Right atrium auricular region (tissue), 2 donors: ENCODE measurements around the gene MINDY1. TPM values are rescaled to one million over a fixed set of nuclear protein-coding genes. Genes with fewer than 3 reads are reported as not detected.
A peak's percentile ranks its signal among the peaks of the same experiment; 100 is the strongest.

Source experiments
- DNase-seq: peaks from one replicate; pipeline ENCODE4 v3.0.0-alpha.2; 2019; ENCODE audit warnings: low spot score
- H3K27ac ChIP-seq, 2 donors: fragments of 200-600 bp; sonication (generic); 1 replicate in 1 of 2; 2 replicates in 1 of 2; pipeline ENCODE4 v1.5.1; 2016 to 2019
- H3K27me3 ChIP-seq, 2 donors: fragments of 200-600 bp; sonication (generic); one replicate each; pipeline versions ENCODE4 v1.5.1 to v1.6.0; 2017 to 2019
- H3K36me3 ChIP-seq: fragments of 200-600 bp; sonication (generic); one replicate; pipeline ENCODE4 v1.5.1; 2016
- H3K4me1 ChIP-seq, 2 donors: fragments of 200-600 bp; sonication (generic); one replicate each; pipeline versions ENCODE4 v1.5.1 to v1.6.0; 2017 to 2019
- H3K4me3 ChIP-seq, 2 donors: fragments of 200-600 bp; sonication (generic); 1 replicate in 1 of 2; 2 replicates in 1 of 2; pipeline ENCODE4 v1.5.1; 2017 to 2019; ENCODE audit warnings: mild to moderate bottlenecking in 1 of 2, moderate library complexity in 1 of 2
- H3K9me3 ChIP-seq, 2 donors: fragments of 200-600 bp; sonication (generic); one replicate each; pipeline ENCODE4 v1.5.1; 2019
- CTCF ChIP-seq, 2 donors: fragments of 200-600 bp; sonication (generic); IDR thresholded peaks; one replicate each; pipeline ENCODE4 v1.5.1; 2019; ENCODE audit warnings: antibody characterized with exemption in 2 of 2
- total RNA-seq, 2 donors: library from RNA; depleted of rRNA; stranded (reverse); fragments of >200 nt; gene quantifications; one replicate each; pipeline ENCODE4 v1.1.0, GENCODE V29; 2016

MINDY1 gene
- 10 to 100 TPM; 62.2 to 72.3 TPM for total RNA-seq

GRCh38 chr1:151006327-151007052 lies at the start of gene MINDY1:
Gene MINDY1, minus strand, starts transcription at chr1:151006902. Its CDS starts 4,285 bp downstream, at chr1:151002617.
- no peaks in the 10 kb centered on the region for H3K27me3 ChIP-seq
- H3K4me3 ChIP-seq: peak within 1 kb of the TSS; percentile 59 to 76
- DNase-seq: peak; percentile 78
- peaks cover 0 to 76% of the 10 kb centered on the region in 2 donors for H3K4me1 ChIP-seq
- H3K36me3 ChIP-seq: peaks cover 13% of the 10 kb centered on the region
- H3K27ac ChIP-seq: peak within 1 kb of the TSS; percentile 96
- TF ChIP-seq CTCF (IDR thresholded peaks at IDR 0.05): peak in 1 of 2 donors; percentile 57
- H3K9me3 ChIP-seq: no peaks in the 10 kb centered on the region

- Histone ChIP-seq H3K36me3 (peaks cover 52% of the 10 kb centered on the region), H3K4me1 (peaks cover 0 to 48% of the 10 kb centered on the region in 2 donors), H3K27me3 (no peaks in the 10 kb centered on the region), H3K27ac (peak overlapping the region; percentile 96 to 98), H3K9me3 (no peaks in the 10 kb centered on the region), H3K4me3 (peak overlapping the region in 1 of 2 donors; percentile 1)
- no peak for DNase-seq
- TF ChIP-seq CTCF (IDR thresholded peaks at IDR 0.05): no peak
Measured at GRCh38 chr1:151056149-151056548, 49.4 kb upstream of the MINDY1 start.

GRCh38 chr1:151055581-151055980 lies 48.9 kb upstream of the MINDY1 start:
- Histone ChIP-seq H3K27me3 (no peaks in the 10 kb centered on the region), H3K9me3 (no peaks in the 10 kb centered on the region), H3K4me1 (peaks cover 0 to 43% of the 10 kb centered on the region in 2 donors), H3K4me3 (no peak overlapping the region), H3K27ac (peak overlapping the region; percentile 32 to 96), H3K36me3 (peaks cover 56% of the 10 kb centered on the region)
- TF ChIP-seq CTCF (IDR thresholded peaks at IDR 0.05): no peak
- no peak for DNase-seq

GRCh38 chr1:151054971-151055547 lies 48.4 kb upstream of the MINDY1 start:
- Histone ChIP-seq H3K27me3 (no peaks in the 10 kb centered on the region), H3K9me3 (no peaks in the 10 kb centered on the region), H3K4me1 (peaks cover 0 to 42% of the 10 kb centered on the region in 2 donors), H3K27ac (peak overlapping the region; percentile 32 to 96), H3K36me3 (peaks cover 58% of the 10 kb centered on the region), H3K4me3 (no peak overlapping the region)
- no peak for TF ChIP-seq CTCF (IDR thresholded peaks at IDR 0.05)
- no peak for DNase-seq

- Histone ChIP-seq H3K27ac (no peak overlapping the region), H3K27me3 (no peaks in the 10 kb centered on the region), H3K4me3 (no peak overlapping the region), H3K9me3 (no peaks in the 10 kb centered on the region), H3K4me1 (peaks cover 0 to 40% of the 10 kb centered on the region in 2 donors), H3K36me3 (peaks cover 58% of the 10 kb centered on the region)
- no peak for DNase-seq
- TF ChIP-seq CTCF (IDR thresholded peaks at IDR 0.05): no peak
Measured at GRCh38 chr1:151051356-151052009, 44.8 kb upstream of the MINDY1 start.
